ENCODE measurements around the gene XYLT2. TPM values are rescaled to one million over a fixed set of nuclear protein-coding genes. Genes with fewer than 3 reads are reported as not detected.
A peak's percentile ranks its signal among the peaks of the same experiment; 100 is the strongest.

XYLT2 gene
- total and polyA plus RNA-seq, 2 of the 13 experiments (the other 11 are each of a cell fraction or from before 2014, with no cell fraction given): 17.0 to 22.1 TPM

DNA sequence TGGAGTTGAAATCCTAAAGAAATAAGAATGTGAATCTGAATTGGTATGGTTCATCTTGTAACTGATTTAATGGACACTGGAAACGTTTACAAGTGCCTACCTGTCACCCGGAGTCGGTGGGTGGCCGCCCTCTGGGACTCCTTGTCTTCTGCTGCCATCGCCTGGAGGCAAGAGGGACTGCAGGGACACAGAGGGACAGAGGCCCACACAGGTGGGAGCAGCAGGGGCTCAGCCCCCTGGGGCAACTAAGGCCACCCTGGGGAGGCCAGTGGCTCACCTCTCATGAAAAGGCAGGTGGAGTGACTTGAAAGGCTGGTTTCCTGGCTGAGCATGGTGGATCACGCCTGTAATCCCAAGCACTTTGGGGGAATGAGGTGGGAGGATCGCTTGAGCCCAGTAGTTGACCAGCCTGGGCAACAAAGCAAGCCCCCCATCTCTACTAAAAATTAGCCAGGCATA is 48.5 kb upstream of the XYLT2 start (continued):
- TF ChIP-seq, protein P1, sequence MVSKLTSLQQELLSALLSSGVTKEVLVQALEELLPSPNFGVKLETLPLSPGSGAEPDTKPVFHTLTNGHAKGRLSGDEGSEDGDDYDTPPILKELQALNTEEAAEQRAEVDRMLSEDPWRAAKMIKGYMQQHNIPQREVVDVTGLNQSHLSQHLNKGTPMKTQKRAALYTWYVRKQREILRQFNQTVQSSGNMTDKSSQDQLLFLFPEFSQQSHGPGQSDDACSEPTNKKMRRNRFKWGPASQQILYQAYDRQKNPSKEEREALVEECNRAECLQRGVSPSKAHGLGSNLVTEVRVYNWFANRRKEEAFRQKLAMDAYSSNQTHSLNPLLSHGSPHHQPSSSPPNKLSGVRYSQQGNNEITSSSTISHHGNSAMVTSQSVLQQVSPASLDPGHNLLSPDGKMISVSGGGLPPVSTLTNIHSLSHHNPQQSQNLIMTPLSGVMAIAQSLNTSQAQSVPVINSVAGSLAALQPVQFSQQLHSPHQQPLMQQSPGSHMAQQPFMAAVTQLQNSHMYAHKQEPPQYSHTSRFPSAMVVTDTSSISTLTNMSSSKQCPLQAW (CRISPR knock-in tag; IDR thresholded peaks at IDR 0.05): 0 out of 2 replicates have a peak, but pooled peaks have one; percentile 29
- TF ChIP-seq CBX2 (IDR thresholded peaks at IDR 0.05; ENCODE audit: low read depth, low read length) (no peak), CBX2 (CRISPR knock-in tag; IDR thresholded peaks at IDR 0.05; ENCODE audit: low read depth) (no peak), ZNF605 (CRISPR knock-in tag; IDR thresholded peaks at IDR 0.05) (peak; percentile 25; the same call in 1 of the 2 replicates), MEIS1 (CRISPR knock-in tag; IDR thresholded peaks at IDR 0.05; ENCODE audit: borderline replicate concordance) (peak; percentile 56; the same call in 1 of the 2 replicates), ZKSCAN8 (CRISPR knock-in tag; IDR thresholded peaks at IDR 0.05; ENCODE audit: borderline replicate concordance) (0 out of 2 replicates have a peak, but pooled peaks have one; percentile 53), NAIF1 (CRISPR knock-in tag; IDR thresholded peaks at IDR 0.05; ENCODE audit: borderline replicate concordance) (no peak), RNF2 (conservative IDR thresholded peaks at IDR 0.05; ENCODE audit: low read depth) (peak; percentile 45; the same call in 1 of the 2 replicates), SALL1 (CRISPR knock-in tag; IDR thresholded peaks at IDR 0.05) (peak; percentile 61), SNAPC2 (CRISPR knock-in tag; IDR thresholded peaks at IDR 0.05) (0 out of 2 replicates have a peak, but pooled peaks have one; percentile 49), HOXA5 (CRISPR knock-in tag; IDR thresholded peaks at IDR 0.05) (peak; percentile 67; the same call in 1 of the 2 replicates), ZNF841 (CRISPR knock-in tag; IDR thresholded peaks at IDR 0.05; ENCODE audit: borderline replicate concordance) (no peak), MIER3 (CRISPR knock-in tag; IDR thresholded peaks at IDR 0.05; ENCODE audit: borderline replicate concordance) (peak; percentile 56; the same call in 1 of the 2 replicates), AKAP8 (CRISPR knock-in tag; IDR thresholded peaks at IDR 0.05) (no peak), NR3C1 (CRISPR knock-in tag; IDR thresholded peaks at IDR 0.05) (no peak), ZFY (CRISPR knock-in tag; IDR thresholded peaks at IDR 0.05) (peak; percentile 28; the same call in 1 of the 2 replicates), CBX5 (CRISPR knock-in tag; IDR thresholded peaks at IDR 0.05; ENCODE audit: borderline replicate concordance) (peak; percentile 55; the same call in 1 of the 2 replicates), ZNF619 (CRISPR knock-in tag; IDR thresholded peaks at IDR 0.05) (0 out of 2 replicates have a peak, but pooled peaks have one; percentile 46), KDM5B (CRISPR knock-in tag; IDR thresholded peaks at IDR 0.05; ENCODE audit: borderline replicate concordance) (no peak), ZNF768 (CRISPR knock-in tag; IDR thresholded peaks at IDR 0.05) (peak; percentile 34; the same call in 1 of the 2 replicates)
- TF ChIP-seq, protein P2, sequence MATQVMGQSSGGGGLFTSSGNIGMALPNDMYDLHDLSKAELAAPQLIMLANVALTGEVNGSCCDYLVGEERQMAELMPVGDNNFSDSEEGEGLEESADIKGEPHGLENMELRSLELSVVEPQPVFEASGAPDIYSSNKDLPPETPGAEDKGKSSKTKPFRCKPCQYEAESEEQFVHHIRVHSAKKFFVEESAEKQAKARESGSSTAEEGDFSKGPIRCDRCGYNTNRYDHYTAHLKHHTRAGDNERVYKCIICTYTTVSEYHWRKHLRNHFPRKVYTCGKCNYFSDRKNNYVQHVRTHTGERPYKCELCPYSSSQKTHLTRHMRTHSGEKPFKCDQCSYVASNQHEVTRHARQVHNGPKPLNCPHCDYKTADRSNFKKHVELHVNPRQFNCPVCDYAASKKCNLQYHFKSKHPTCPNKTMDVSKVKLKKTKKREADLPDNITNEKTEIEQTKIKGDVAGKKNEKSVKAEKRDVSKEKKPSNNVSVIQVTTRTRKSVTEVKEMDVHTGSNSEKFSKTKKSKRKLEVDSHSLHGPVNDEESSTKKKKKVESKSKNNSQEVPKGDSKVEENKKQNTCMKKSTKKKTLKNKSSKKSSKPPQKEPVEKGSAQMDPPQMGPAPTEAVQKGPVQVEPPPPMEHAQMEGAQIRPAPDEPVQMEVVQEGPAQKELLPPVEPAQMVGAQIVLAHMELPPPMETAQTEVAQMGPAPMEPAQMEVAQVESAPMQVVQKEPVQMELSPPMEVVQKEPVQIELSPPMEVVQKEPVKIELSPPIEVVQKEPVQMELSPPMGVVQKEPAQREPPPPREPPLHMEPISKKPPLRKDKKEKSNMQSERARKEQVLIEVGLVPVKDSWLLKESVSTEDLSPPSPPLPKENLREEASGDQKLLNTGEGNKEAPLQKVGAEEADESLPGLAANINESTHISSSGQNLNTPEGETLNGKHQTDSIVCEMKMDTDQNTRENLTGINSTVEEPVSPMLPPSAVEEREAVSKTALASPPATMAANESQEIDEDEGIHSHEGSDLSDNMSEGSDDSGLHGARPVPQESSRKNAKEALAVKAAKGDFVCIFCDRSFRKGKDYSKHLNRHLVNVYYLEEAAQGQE (IDR thresholded peaks at IDR 0.05; ENCODE audit: borderline replicate concordance in 1 of 2, low read depth in 1 of 2, low read length in 2 of 2): no peak
- TF ChIP-seq, protein P3, sequence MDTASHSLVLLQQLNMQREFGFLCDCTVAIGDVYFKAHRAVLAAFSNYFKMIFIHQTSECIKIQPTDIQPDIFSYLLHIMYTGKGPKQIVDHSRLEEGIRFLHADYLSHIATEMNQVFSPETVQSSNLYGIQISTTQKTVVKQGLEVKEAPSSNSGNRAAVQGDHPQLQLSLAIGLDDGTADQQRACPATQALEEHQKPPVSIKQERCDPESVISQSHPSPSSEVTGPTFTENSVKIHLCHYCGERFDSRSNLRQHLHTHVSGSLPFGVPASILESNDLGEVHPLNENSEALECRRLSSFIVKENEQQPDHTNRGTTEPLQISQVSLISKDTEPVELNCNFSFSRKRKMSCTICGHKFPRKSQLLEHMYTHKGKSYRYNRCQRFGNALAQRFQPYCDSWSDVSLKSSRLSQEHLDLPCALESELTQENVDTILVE (CRISPR knock-in tag; IDR thresholded peaks at IDR 0.05): 0 out of 2 replicates have a peak, but pooled peaks have one; percentile 35
- TF ChIP-seq, protein P4, sequence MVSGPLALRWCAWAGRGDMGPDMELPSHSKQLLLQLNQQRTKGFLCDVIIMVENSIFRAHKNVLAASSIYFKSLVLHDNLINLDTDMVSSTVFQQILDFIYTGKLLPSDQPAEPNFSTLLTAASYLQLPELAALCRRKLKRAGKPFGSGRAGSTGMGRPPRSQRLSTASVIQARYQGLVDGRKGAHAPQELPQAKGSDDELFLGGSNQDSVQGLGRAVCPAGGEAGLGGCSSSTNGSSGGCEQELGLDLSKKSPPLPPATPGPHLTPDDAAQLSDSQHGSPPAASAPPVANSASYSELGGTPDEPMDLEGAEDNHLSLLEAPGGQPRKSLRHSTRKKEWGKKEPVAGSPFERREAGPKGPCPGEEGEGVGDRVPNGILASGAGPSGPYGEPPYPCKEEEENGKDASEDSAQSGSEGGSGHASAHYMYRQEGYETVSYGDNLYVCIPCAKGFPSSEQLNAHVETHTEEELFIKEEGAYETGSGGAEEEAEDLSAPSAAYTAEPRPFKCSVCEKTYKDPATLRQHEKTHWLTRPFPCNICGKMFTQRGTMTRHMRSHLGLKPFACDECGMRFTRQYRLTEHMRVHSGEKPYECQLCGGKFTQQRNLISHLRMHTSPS (CRISPR knock-in tag; IDR thresholded peaks at IDR 0.05; ENCODE audit: low read depth): no peak

Data from HepG2 (cell line).